HG02981 (cell line): Measurements from ENCODE around the gene COP1.
"Not testable (repeated sequence)": the region's sequence is repeated elsewhere in the genome, so short reads cannot be mapped to it uniquely, and the experiment has no call there.

ENCODE experiments used
- ATAC-seq: cut with Tn5 transposase; IDR thresholded peaks from one replicate; pipeline ENCODE4 v1.9.1; 2021; ENCODE audit warnings: mild to moderate bottlenecking, moderate library complexity; ENCODE audit not compliant: unreplicated experiment

COP1 gene

DNA sequence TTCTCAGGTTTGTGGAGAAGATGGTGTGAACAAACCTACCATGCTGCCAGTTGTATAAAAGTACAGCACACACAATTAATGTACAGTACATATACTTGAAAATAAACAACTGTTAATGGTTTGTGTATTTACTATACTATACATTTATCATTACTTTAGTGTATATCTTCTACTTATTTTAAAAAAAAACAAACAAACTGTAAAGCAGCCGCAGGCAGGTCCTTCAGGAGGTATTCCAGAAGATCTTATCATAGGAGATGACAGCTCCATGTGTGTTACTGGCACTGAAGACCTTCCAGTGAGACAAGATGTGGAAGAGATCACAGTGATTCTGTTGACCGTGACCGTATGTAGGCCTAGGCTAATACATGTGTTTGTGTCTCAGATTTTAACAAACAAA is 155.7 kb downstream of the COP1 start:
- ATAC-seq, result no peak

DNA sequence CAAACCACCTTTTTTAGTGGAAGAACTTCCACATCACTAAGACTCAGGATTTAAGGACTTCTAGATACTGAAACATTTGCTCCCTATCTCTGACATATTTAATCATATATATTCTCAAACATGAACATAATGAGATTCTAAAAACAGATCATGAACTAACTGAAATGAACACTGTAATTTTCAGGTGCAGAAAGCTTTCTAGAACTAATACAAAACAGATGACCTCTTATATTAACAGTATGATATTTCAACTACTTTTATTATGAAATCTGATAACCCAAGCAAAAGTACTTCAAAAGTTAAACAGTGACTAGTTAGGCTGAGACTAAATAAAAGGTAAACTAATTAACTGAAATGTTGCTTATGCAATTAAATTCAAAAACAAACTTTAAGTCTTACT is 157.5 kb downstream of the COP1 start:
- no peak for ATAC-seq

DNA sequence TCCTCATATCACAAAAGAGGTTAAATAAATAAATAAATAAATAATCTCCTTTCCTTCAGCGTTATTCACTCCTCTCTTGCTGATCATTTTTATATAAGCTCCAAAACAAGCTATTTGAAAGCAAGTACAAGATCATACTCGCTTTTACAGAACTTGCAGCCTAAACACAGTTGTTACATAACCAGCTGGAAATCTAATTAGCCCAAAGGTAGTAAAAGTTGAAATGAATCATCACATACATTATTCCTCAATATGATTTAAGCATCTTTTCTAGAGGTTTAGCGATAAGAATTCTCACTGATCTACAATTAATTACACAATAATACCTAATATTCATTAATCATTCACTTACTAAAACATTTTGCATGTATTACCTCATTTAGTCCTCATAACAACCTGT is 160.2 kb downstream of the COP1 start:
- no peak for ATAC-seq

DNA sequence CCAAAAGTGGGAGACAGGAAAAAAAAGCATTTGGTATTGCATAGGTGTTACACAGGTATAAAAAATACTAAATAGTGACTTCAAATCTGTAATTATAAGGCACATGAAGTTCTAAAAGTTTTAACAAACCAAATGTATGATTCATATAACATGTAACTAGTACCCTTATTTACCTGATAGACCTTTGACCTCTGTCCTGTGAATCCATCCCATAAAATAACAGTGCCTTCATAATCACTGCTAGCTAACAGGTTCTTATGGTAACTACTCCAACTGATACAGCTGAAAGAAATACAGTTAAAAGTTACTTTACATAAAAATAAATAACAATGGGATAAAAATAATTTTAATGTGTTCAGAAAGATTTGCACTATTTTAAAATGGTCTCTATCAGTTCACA is 163.5 kb downstream of the COP1 start:
- ATAC-seq, result no peak

DNA sequence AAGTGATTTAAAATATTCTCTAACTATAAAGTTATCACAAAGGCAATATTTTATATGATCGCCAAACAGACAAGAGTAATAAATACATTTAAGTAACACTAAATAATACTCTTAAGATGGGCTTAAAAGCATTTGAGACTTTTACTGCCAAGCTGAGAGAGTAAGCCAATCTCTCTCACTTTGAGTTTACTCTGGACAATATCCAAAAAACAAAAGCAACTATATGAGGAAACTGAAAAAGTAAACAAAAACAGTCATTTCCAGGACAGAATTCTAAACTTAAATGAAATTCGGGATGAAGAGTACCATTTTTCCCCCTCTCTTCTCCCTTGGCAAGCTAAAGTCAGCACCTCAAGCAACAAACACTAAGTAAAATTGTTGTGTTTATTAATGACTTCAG is 173.2 kb downstream of the COP1 start:
- no peak for ATAC-seq

DNA sequence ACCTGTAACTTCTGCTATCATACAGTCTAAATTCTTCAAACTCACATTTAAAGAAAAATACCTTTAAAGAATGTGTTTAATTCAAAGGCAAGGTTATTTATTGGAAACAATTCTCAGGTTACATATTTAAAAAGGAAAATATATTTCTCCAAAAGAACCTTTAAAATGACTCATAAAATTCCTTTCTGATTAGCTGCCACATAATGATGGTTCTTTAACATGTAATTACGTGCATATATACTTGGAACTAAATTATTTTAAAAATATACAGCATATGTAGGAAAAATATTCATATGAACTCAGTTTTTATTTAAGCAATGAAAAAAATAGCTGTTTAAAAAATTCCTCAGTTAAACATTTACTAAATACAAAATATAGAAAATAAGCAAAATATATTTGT is 173.6 kb downstream of the COP1 start:
- ATAC-seq, result no peak

- ATAC-seq, result no peak
Observed at GRCh38 chr1:176032040-176032645, 174.9 kb downstream of the COP1 start.

DNA sequence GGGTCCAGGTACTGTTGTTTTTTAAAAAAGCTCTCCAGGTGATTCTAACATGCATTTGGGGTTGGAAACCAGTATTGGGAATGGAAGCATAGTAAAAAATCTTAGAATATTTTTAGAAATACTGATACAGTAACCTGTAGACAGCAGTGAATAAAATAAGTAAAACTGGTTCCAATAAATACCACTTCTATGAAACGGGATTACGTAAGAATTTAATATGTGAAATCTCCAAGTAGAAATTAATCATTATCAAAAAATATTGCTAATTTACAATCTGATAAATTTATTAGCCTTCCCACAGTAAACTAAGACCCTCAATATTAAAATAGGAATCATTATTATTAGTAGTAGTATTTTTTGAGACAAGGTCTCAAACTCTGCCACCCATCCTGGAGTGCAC is 177.5 kb downstream of the COP1 start:
- ATAC-seq, result no peak

GRCh38 chr1:176029155-176029554 is 177.9 kb downstream of the COP1 start:
- no peak for ATAC-seq

DNA sequence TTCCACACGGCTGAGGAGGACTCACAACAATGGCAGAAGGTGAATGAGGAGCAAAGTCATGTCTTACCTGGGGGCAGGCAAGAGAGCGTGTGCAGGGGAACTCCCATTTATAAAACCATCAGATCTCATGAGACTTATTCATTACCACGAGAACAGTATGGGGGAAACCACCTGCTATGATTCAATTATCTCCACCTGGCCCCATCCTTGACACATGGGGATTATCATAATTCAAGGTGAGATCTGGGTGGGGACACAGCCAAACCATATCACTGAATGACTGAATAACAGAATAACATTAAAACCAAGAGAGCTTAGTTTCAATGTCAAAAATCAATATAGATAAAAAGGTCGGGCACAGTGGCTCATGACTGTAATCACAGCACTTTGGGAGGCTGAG is 179.2 kb downstream of the COP1 start:
- ATAC-seq, result not testable (repeated sequence)

GRCh38 chr1:176022574-176022973 is 184.5 kb downstream of the COP1 start:
- no peak for ATAC-seq

DNA sequence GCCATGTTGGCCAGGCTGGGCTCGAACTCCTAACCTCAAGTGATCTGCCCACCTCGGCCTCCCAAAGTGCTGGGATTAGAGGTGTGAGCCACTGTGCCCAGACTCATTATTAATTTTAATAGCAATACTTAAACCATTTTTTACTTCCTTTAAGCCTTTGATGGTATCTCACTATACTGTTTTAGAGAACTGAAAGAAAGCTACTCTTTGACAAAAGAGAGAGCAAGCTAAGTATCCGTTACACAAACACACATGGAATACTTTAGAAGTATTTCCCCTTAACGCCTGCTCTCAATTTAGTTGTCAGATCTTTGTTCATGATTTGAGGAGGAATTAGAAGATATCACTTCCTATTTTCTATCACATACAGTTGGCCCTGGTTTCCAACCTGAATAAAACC is 189.4 kb downstream of the COP1 start:
- ATAC-seq, result no peak

DNA sequence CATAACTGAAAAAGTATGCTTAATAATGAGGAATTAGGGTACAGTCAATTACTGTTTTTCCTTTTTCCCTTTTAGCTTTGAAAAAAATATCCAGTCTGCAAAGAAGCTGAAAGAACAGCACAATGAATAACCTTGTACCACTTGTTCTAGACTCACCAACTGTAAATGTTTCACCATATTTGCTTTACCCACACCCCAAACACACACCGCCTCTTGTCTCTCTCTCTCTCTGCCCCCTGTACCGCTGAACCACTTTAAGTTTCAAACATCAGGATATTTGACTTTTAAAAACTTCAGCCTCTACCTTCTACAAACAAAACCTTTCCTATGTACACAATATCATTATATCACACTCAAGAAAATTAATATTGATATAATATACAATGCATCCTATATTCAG is 197.1 kb downstream of the COP1 start:
- ATAC-seq, result no peak

DNA sequence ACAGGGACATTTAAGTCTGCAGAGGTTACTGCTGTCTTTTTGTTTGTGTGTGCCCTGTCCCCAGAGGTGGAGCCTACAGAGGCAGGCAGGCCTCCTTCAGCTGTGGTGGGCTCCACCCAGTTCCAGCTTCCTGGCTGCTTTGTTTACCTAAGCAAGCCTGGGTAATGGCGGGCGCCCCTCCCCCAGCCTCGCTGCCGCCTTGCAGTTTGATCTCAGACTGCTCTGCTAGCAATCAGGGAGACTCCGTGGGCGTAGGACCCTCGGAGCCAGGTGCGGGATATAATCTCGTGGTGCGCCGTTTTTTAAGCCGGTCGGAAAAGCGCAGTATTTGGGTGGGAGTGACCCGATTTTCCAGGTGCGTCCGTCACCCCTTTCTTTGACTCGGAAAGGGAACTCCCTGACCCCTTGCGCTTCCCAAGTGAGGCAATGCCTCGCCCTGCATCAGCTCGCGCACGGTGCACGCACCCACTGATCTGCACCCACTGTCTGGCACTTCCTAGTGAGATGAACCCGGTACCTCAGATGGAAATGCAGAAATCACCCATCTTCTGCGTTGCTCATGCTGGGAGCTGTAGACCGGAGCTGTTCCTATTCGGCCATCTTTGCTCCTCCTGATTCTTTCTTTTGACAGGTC is 199.2 kb downstream of the COP1 start:
- not testable (repeated sequence) for ATAC-seq

GRCh38 chr1:175994660-175995059 is 212.4 kb downstream of the COP1 start:
- not testable (repeated sequence) for ATAC-seq

- ATAC-seq, result not testable (repeated sequence)
Observed at GRCh38 chr1:175992825-175993224, 214.3 kb downstream of the COP1 start.

- ATAC-seq, result not testable (repeated sequence)
Observed at GRCh38 chr1:175992202-175992601, 214.9 kb downstream of the COP1 start.

GRCh38 chr1:175984813-175985212 is 222.3 kb downstream of the COP1 start:
- ATAC-seq, result no peak

- no peak for ATAC-seq
Observed at GRCh38 chr1:175984057-175984812, 222.9 kb downstream of the COP1 start.

DNA sequence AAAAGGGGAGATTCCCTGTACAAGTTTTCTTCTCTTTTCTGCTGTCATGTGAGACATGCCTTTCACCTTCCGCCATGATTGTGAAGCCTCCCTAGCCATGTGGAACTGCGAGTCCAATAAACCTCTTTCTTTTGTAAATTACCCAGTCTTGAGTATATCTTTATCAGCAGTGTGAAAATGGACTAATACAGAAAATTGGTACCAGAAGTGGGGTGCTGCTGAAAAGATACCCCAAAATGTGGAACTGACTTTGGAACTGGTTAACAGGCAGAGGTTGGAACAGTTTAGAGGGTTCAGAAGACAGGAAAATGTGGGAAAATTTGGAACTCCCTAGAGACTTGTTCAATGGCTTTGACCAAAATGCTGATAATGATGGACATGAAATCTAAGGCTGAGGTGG is 223.7 kb downstream of the COP1 start:
- not testable (repeated sequence) for ATAC-seq

DNA sequence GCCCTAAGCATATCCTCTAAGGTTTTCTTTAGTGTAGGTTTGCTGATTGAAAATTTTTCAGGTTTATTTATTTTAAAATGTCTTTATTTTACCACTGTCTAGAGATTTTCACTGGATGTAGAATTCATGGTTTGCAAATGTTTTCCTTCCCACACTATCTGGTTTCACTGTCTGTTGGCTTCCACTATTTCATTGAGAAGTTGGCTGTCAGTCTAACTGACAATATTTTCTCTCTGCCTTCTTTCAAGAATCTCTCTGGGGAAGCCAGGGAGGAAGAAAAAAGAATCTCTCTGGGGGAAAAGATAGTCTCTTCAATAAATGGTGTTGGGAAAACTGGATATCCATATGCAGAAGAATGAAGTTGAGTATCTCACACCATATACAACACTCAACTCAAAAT is 226.0 kb downstream of the COP1 start:
- no peak for ATAC-seq

DNA sequence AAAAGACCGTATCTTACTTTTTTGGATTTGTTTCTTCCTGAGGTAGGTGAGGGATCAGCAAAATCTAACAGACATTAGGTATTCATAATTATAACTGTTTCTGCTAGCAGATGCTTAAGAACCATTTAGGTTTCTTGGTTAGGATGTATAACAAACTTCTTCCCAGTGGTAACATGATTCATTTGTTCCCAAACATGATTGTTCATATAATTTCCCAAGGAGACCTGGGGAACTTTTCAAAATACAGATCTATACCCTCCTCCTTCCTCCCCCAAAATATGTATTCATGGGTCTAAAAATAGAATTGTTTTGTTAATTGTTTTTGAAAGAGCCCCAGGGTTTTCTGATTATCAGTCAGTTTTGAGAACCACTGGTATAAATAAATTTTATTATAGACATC is 228.2 kb downstream of the COP1 start:
- ATAC-seq, result no peak
